Erythroblast (primary cell): ENCODE data around the gene ITK.

Experiments
- GATA1 ChIP-seq: IDR thresholded peaks from 2 replicates; pipeline ENCODE4 v1.6.1; 2011; ENCODE audit warnings: low read depth, mild to moderate bottlenecking, control low read depth, low read length, moderate library complexity
- POLR2A ChIP-seq: IDR thresholded peaks from 2 replicates; pipeline ENCODE4 v1.6.1; 2011; ENCODE audit warnings: mild to moderate bottlenecking, low read length

- TF ChIP-seq POLR2A (no peak), GATA1 (no peak)
These were observed 17.8 kb downstream of the ITK start for GRCh38 chr5:157198277-157198986.
